IPS DF 6.9 (cell line): ENCODE data around the gene IGFL2.
"Not testable (repeated sequence)": the region's sequence is repeated elsewhere in the genome, so short reads cannot be mapped to it uniquely, and the experiment has no call there.

Experiments used
- DNase-seq: peaks from one replicate; pipeline ENCODE4 v3.0.0-alpha.2; 2013; ENCODE audit warnings: low read depth, low spot score
- H3K27ac ChIP-seq: one replicate; pipeline ENCODE4 v1.5.1; 2013; ENCODE audit warnings: low read length, control low read depth
- H3K27me3 ChIP-seq: 2 replicates; pipeline ENCODE4 v1.6.1; 2013; ENCODE audit warnings: mild to moderate bottlenecking, low read length; ENCODE audit not compliant: control insufficient read depth, insufficient read depth
- H3K36me3 ChIP-seq: 2 replicates; pipeline ENCODE4 v1.6.1; 2013; ENCODE audit warnings: low read length; ENCODE audit not compliant: control insufficient read depth, insufficient read depth
- H3K4me1 ChIP-seq: 2 replicates; pipeline ENCODE4 v1.6.1; 2013; ENCODE audit warnings: low read length; ENCODE audit not compliant: control insufficient read depth, insufficient read depth
- H3K4me3 ChIP-seq: 2 replicates; pipeline ENCODE4 v1.5.1; 2013; ENCODE audit warnings: mild to moderate bottlenecking, low read length
- H3K9me3 ChIP-seq: 2 replicates; pipeline ENCODE4 v1.6.1; 2013; ENCODE audit warnings: low read length, inconsistent platforms; ENCODE audit not compliant: control insufficient read depth, insufficient read depth
- WGBS: extraction: QIAGEN DNeasy Blood & Tissue Kit; methylation state at CpG from one replicate; pipeline ENCODE4 v1.1.7; 2013; ENCODE audit warnings: mixed read lengths, missing lambda C conversion rate; ENCODE audit not compliant: insufficient read length, insufficient coverage; 5-methylcytosine and 5-hydroxymethylcytosine counted together

IGFL2 gene

DNA sequence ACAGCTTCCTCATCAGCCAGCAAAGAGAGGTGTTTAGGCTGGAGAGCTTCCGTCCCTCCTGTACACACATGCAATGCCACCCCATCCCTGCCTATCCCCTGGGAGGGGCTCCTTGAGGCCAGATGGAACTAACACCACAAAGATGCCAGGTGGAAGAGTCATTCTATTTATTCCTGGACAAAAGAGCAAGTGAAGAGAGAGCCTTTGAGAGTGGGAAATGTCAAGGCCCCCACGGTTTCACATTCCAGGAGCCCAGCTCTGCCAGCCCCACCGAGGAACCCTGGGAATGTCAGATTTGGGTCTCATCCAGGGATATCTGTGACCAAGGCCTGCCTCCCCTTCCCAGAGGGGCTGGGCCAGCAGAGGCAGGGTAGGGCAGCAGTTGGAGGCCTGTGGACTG lies 50.7 kb downstream of the IGFL2 start:
- Histone ChIP-seq H3K27me3 (no peaks in the 10 kb centered on the region), H3K36me3 (no peaks in the 10 kb centered on the region), H3K27ac (no peak overlapping the region), H3K9me3 (no peaks in the 10 kb centered on the region), H3K4me1 (no peaks in the 10 kb centered on the region), H3K4me3 (no peak overlapping the region)
- WGBS, result no CpG with 5 or more reads among the region's 3 CpGs
- DNase-seq, result no peak

DNA sequence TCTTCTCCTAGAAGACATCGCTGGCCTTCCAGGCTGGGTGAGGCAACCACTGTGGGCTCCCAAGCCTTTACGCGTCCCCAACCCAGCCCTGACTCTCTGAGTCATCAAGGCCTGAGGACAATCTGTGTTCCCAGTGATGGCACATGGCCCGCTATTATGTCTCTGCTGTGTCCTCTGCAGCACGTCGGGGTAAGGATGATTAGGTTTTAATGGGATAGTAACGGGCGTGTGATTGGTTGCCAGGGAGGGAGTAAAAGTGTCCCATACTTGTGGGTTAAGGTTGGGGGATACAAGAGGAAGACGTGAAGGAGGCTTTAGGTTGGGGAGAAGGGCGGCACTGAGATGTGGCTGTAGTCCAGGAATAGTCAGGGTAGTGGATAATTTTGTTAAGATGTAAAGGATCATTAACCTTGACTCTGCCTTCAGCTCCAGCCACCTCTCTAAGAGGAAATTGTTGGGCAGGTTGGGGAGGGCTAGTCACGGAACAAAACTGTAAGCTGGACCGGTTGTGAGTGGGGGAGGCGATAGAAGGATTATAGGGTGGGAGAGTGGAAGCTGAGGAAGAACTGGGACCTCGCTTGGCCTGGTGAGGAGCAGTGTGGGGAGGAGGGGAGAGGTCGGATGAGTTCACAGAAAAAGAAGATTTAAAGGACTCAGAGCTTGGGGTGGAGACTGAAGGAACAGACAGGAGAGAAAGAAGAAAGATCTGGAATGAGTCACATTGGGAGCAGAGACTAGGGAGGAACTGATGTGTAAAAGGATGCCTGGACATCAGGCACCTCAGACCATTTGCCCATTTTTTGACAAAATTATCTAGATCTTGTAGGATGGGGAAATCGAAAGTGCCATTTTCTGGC lies 53.6 kb downstream of the IGFL2 start:
- H3K36me3 ChIP-seq, result no peaks in the 10 kb centered on the region
- no CpG with 5 or more reads among the region's 16 CpGs for WGBS
- H3K27ac ChIP-seq, result no peak overlapping the region
- H3K4me1 ChIP-seq, result no peaks in the 10 kb centered on the region
- no peak overlapping the region for H3K4me3 ChIP-seq
- H3K27me3 ChIP-seq, result no peaks in the 10 kb centered on the region
- DNase-seq, result no peak
- no peaks in the 10 kb centered on the region for H3K9me3 ChIP-seq

DNA sequence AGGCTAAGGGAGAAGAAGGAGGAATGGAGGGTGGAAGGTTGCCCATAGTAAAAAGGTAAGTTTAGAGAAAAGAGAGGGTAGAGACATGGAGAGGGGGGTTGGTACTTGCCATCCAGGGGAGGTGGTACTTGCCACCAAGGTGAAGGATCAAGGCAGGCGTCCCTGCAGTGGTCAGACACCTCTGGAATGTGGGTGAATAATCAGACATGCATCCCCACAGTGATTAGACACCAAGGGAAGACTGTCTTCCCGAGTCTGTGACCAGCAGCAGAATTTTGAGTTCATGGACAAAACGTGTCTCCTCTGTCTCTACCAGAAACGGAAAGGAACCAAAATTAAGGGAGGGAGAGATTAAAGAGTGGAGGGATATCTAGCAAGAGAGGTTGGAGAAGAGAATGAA lies 54.4 kb downstream of the IGFL2 start:
- Histone ChIP-seq H3K4me3 (no peak overlapping the region), H3K4me1 (no peaks in the 10 kb centered on the region), H3K27ac (no peak overlapping the region), H3K9me3 (no peaks in the 10 kb centered on the region), H3K36me3 (no peaks in the 10 kb centered on the region), H3K27me3 (no peaks in the 10 kb centered on the region)
- no peak for DNase-seq
- no CpG with 5 or more reads among the region's 4 CpGs for WGBS

DNA sequence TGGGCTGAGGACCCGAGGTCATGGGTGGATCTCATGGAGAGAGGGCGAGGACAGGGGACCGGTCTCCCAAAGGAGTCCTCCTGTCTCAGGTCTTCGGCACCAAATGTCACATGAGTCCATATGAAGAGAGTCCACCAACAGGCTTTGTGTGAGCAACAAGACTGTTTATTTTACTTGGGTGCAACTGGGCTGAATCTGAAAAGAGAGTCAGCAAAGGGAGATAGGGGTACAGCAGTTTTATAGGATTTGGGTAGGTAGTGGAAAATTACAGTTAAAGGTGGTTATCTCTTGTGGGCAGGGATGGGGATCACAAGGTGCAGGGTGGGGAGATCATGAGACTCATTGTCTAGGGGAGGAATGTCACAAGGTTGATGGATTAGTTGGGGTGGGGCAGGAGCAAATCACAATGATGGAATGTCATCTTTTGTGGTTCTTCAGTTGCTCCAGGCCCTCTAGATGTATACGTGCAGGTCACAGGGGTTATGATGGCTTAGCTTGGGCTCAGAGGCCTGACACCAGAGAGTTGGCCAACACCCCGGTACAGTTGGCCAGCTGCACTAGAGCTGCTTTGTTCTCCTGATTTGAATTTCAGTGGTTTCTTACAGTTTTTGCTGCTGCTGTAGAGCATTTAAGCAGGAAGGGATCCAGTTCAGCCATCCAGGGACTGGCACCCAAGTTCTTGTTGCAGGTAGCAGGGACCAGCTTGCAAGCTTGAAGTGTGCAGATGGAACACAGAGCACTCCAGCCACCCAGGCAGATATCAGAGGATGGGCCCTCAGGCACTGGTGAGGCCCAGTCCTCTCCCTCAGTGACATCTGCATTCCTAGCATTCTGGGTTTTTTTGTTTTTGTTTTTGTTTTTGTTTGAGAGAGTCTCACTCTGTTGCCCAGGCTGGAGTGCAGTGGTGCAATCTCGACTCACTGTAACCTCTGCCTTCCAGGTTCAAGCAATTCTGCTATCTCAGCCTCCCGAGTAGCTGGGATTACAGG lies 55.1 kb downstream of the IGFL2 start:
- H3K27ac ChIP-seq, result no peak overlapping the region
- no peaks in the 10 kb centered on the region for H3K9me3 ChIP-seq
- H3K36me3 ChIP-seq, result no peaks in the 10 kb centered on the region
- no peak overlapping the region for H3K4me3 ChIP-seq
- H3K27me3 ChIP-seq, result no peaks in the 10 kb centered on the region
- WGBS, result no CpG with 5 or more reads among the region's 8 CpGs
- H3K4me1 ChIP-seq, result no peaks in the 10 kb centered on the region
- DNase-seq, result no peak

DNA sequence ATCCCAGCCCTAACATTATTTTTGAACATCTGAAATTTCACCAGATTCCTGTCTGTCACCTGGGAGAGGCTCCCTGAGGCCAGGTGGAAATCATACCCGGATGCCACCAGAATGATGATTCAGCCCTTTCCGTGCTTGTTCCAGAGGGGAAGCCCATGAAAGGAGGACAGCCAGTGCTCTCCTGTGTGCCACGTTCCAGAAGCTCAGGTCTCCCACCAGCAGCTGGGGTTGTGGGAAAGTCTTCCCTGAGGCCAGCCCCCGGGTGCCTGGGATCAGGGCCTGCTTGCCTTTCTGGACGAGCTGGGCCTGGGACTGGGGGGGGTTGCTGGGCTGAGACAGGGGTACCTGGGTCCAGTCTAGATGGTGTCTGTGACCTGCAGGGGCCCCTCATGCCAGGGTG lies 56.0 kb downstream of the IGFL2 start:
- no peak overlapping the region for H3K4me3 ChIP-seq
- no peak for DNase-seq
- no peaks in the 10 kb centered on the region for H3K27me3 ChIP-seq
- no CpG with 5 or more reads among the region's 5 CpGs for WGBS
- H3K4me1 ChIP-seq, result no peaks in the 10 kb centered on the region
- no peaks in the 10 kb centered on the region for H3K9me3 ChIP-seq
- no peak overlapping the region for H3K27ac ChIP-seq
- H3K36me3 ChIP-seq, result no peaks in the 10 kb centered on the region

DNA sequence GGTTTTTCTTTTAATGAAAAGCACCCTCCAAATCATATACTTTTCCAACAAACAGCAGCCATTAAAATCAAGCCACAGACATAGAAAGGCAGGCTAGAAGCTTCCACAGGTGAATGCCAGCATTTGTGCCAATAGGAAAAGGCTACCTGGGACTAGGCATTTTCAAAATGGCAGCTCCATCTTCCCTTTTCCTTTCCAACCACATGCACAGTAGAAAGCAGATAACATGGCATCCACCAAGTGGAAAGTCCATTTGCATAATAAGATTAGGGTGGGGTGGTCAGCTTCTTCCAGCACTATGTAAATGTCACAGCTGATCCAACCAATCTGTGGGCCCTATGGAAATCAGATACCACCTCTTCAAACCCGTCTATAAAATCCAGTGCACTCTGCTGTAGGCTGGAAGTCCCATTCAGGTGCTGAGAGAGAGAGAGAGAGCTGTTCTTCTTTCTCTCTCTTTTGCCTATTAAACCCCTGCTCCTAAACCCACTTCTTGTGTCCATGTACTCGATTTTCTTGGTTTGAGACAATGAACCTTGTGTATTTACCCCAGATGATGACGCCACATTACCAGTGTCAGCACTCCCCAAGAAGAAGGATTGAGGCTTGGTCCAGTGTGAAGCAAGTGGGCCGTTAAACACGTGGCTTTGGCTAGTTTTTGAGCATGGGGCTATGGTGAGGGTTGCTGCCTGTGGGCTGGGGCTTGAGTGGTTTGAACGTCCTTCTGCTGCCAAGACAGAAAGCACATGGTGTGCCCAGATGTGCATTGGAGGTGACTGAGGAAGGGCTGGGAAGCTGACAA lies 57.3 kb downstream of the IGFL2 start:
- H3K27ac ChIP-seq, result no peak overlapping the region
- no peaks in the 10 kb centered on the region for H3K27me3 ChIP-seq
- no peaks in the 10 kb centered on the region for H3K36me3 ChIP-seq
- H3K4me3 ChIP-seq, result no peak overlapping the region
- WGBS, result no CpG with 5 or more reads among the region's 6 CpGs
- no peak for DNase-seq
- no peaks in the 10 kb centered on the region for H3K4me1 ChIP-seq
- H3K9me3 ChIP-seq, result no peaks in the 10 kb centered on the region

DNA sequence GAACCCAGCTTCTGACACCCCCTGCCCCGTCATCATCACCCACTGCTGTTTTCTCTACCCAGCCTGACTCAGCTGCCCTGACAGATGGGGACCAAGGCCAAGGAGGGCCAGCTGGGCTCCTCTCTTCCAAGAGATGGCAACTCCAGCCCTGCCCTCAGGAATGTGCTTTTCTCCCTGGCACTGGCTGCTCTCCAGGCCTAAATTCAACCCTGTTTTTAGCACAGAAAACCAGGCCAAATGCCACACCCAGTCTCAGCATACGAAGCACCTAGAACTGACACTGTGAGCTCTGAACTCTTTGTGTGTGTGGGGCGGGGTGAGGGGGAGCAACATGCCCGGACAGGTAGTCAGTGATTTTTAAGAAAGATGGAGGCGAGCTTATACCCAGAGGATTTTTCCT lies 58.1 kb downstream of the IGFL2 start:
- H3K4me1 ChIP-seq, result peaks cover 1% of the 10 kb centered on the region; the same call in 1 of the 2 replicates
- no peaks in the 10 kb centered on the region for H3K9me3 ChIP-seq
- no peak overlapping the region for H3K4me3 ChIP-seq
- no peak overlapping the region for H3K27ac ChIP-seq
- WGBS, result no CpG with 5 or more reads among the region's 5 CpGs
- DNase-seq, result no peak
- H3K27me3 ChIP-seq, result no peaks in the 10 kb centered on the region
- no peaks in the 10 kb centered on the region for H3K36me3 ChIP-seq

DNA sequence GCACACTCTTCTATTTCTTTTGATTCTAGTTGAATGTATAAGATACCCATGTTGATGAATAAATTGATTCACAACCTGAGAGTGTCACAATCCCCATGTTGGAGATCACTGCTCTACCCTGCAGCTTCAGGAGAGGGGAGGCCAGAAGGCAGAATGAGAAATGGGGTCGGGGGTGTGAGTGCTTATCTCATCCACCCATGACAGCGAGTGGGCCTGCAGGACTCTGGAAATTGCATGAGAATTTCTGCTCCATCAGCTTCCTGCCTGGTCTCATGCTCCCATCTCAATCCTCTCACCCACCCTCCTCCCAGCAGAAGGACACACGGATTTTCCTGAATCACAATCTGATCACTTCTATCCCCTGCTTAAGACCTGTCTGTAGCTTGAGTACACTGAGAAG lies 58.6 kb downstream of the IGFL2 start:
- Histone ChIP-seq H3K36me3 (no peaks in the 10 kb centered on the region), H3K4me3 (no peak overlapping the region), H3K27me3 (no peaks in the 10 kb centered on the region), H3K9me3 (no peaks in the 10 kb centered on the region), H3K27ac (no peak overlapping the region), H3K4me1 (peaks cover 6% of the 10 kb centered on the region; the same call in 1 of the 2 replicates)
- WGBS, result no CpG with 5 or more reads among the region's 3 CpGs
- DNase-seq, result no peak

DNA sequence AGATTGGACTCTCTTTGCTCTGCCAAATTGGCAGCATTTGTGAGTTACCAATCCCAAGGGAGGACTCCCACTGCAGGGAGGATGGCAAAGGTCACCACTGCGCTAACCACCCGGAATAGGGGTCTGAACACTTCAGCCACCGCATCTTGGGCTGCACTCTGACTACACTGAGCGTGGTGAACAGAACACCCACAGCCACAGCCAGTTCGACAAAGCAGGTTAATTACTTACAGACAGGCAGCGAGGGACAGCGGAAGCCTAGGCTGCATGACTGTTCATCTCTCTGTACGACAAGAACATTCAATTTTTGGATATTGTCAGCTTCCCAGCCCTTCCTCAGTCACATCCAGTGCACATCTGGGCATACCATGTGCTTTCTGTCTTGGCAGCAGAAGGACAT lies 59.8 kb downstream of the IGFL2 start:
- whole genome bisulfite sequencing, result no CpG with 5 or more reads among the region's 8 CpGs
- not testable (repeated sequence) for H3K27me3 ChIP-seq, H3K36me3 ChIP-seq, H3K27ac ChIP-seq, H3K4me1 ChIP-seq, H3K9me3 ChIP-seq, H3K4me3 ChIP-seq, DNase-seq

DNA sequence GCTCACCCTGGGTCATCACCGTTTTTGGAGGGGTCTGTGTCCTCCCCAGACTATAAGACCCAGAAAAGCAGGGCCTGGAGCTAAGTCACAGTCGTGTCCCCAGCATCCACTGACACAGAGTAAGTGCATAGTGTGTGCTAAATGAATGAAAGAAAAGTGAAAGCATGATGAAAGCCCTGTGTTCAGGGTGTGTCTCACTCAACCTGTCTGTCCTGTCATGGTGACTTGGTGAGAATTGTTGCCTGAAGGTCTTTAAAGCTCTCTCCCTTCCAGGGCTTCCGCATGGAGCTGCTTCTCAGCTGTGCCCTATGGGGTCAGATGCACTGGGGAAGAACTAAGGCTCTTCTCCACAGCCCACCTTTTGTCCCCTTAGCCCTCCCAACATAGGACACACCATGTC lies 61.0 kb downstream of the IGFL2 start:
- peaks cover 7% of the 10 kb centered on the region; the same call in 1 of the 2 replicates for H3K4me1 ChIP-seq
- H3K27me3 ChIP-seq, result no peaks in the 10 kb centered on the region
- H3K36me3 ChIP-seq, result no peaks in the 10 kb centered on the region
- no peak overlapping the region for H3K4me3 ChIP-seq
- no peak for DNase-seq
- no peak overlapping the region for H3K27ac ChIP-seq
- no CpG with 5 or more reads among the region's 3 CpGs for WGBS
- no peaks in the 10 kb centered on the region for H3K9me3 ChIP-seq
